ENCODE data around the gene MAP7D2.

- TF ChIP-seq RAD51 (IDR thresholded peaks at IDR 0.05; ENCODE audit: borderline replicate concordance, low read depth) (no peak), ZNF778 (CRISPR knock-in tag; IDR thresholded peaks at IDR 0.05) (no peak), FOXM1 (IDR thresholded peaks at IDR 0.05; ENCODE audit: low read depth) (no peak), FOXM1 (CRISPR knock-in tag; IDR thresholded peaks at IDR 0.05; ENCODE audit: low read depth) (no peak), BCLAF1 (IDR thresholded peaks at IDR 0.05; ENCODE audit: borderline replicate concordance in 1 of 2, control insufficient read depth in 1 of 2, low read depth in 2 of 2, low read length in 1 of 2) (no peak), IRF9 (tag; IDR thresholded peaks at IDR 0.05) (no peak), CBX8 (IDR thresholded peaks at IDR 0.05; ENCODE audit: borderline replicate concordance, extremely low read depth, low read depth, low read length, poor library complexity, severe bottlenecking) (no peak), ZNF444 (CRISPR knock-in tag; IDR thresholded peaks at IDR 0.05) (no peak), HMGXB4 (CRISPR knock-in tag; IDR thresholded peaks at IDR 0.05) (no peak), E2F4 (CRISPR knock-in tag; IDR thresholded peaks at IDR 0.05; ENCODE audit: low read depth) (no peak), NFE2L1 (tag; IDR thresholded peaks at IDR 0.05; ENCODE audit: borderline replicate concordance, low read depth) (no peak), YY1 (IDR thresholded peaks at IDR 0.05; ENCODE audit: borderline replicate concordance in 1 of 3, control insufficient read depth in 1 of 3, extremely low read depth in 1 of 3, insufficient read depth in 3 of 3, insufficient read length in 1 of 3, insufficient replicate concordance in 2 of 3, low read depth in 1 of 3, low read length in 2 of 3) (no peak), POLR3G (IDR thresholded peaks at IDR 0.05; ENCODE audit: extremely low read depth, insufficient read length, insufficient replicate concordance) (no peak)
Observed at GRCh38 chrX:19960913-19961312, 155.8 kb downstream of the MAP7D2 start.
